Measurements from ENCODE around the gene PAFAH1B1.

The PAFAH1B1 gene

DNA sequence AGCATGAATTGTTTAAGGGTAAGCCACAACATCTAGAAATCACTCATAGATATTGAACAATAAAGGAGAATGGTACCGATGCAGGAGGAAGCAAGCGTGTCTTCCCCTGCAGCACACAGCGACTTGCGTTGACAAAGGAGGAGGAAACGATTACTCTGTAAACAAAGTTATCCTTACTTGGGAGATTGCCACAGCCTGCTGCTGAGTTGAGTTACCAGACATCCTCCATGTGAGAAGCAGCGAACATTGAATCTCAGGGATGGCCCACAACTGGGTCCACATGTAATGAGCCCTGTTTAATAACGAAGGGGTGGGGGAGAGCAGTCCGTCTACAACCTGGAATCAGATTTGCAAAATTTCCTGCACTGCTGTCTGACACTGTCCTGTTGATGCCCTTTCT lies 90.5 kb downstream of the PAFAH1B1 start:
- no peaks in the 10 kb centered on the region for H3K27me3 ChIP-seq (ENCODE audit: insufficient read depth, poor library complexity, severe bottlenecking)
- H3K27ac ChIP-seq (ENCODE audit: poor library complexity, severe bottlenecking), result no peak overlapping the region
- TF ChIP-seq, protein P1, sequence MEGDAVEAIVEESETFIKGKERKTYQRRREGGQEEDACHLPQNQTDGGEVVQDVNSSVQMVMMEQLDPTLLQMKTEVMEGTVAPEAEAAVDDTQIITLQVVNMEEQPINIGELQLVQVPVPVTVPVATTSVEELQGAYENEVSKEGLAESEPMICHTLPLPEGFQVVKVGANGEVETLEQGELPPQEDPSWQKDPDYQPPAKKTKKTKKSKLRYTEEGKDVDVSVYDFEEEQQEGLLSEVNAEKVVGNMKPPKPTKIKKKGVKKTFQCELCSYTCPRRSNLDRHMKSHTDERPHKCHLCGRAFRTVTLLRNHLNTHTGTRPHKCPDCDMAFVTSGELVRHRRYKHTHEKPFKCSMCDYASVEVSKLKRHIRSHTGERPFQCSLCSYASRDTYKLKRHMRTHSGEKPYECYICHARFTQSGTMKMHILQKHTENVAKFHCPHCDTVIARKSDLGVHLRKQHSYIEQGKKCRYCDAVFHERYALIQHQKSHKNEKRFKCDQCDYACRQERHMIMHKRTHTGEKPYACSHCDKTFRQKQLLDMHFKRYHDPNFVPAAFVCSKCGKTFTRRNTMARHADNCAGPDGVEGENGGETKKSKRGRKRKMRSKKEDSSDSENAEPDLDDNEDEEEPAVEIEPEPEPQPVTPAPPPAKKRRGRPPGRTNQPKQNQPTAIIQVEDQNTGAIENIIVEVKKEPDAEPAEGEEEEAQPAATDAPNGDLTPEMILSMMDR (IDR thresholded peaks at IDR 0.05; ENCODE audit: poor library complexity, severe bottlenecking), result no peak
- ATAC-seq (ENCODE audit: low read depth), result no peak
- peaks cover 52% of the 10 kb centered on the region for H3K36me3 ChIP-seq (ENCODE audit: low read depth)
- H3K4me3 ChIP-seq (ENCODE audit: severe bottlenecking), result no peak overlapping the region
- DNase-seq (ENCODE audit: low spot score), result no peak
- no peaks in the 10 kb centered on the region for H3K9me3 ChIP-seq (ENCODE audit: severe bottlenecking)
- no peaks in the 10 kb centered on the region for H3K4me1 ChIP-seq (ENCODE audit: insufficient read depth, poor library complexity, severe bottlenecking)

DNA sequence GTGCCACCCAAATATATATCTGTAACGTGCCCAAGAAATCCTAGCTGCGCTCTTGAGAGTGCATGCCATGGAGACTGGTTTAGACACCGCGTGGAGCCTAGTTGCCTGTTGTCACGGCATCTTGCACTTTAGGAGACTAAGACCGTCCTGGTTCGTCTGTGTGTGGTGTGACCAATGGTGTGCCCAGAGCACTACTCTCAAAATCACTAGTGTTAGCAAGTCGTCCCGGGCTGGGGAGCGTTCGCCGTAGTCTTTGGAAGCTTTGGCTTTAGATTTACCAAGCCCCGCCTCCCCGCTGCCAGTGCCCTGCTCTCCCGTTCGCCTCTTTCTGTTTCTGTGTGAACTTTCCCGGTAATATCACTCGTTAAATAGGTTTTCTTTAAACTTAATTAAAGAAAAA lies 91.1 kb downstream of the PAFAH1B1 start:
- peaks cover 55% of the 10 kb centered on the region for H3K36me3 ChIP-seq (ENCODE audit: low read depth)
- no peaks in the 10 kb centered on the region for H3K27me3 ChIP-seq (ENCODE audit: insufficient read depth, poor library complexity, severe bottlenecking)
- H3K27ac ChIP-seq (ENCODE audit: poor library complexity, severe bottlenecking), result no peak overlapping the region
- DNase-seq (ENCODE audit: low spot score) (no peak), ATAC-seq (ENCODE audit: low read depth) (no peak)
- H3K4me3 ChIP-seq (ENCODE audit: severe bottlenecking), result no peak overlapping the region
- H3K9me3 ChIP-seq (ENCODE audit: severe bottlenecking), result no peaks in the 10 kb centered on the region
- TF ChIP-seq, protein P1 (IDR thresholded peaks at IDR 0.05; ENCODE audit: poor library complexity, severe bottlenecking), result no peak
- H3K4me1 ChIP-seq (ENCODE audit: insufficient read depth, poor library complexity, severe bottlenecking), result no peaks in the 10 kb centered on the region

- Histone ChIP-seq H3K4me3 (ENCODE audit: severe bottlenecking) (no peak overlapping the region), H3K27ac (ENCODE audit: poor library complexity, severe bottlenecking) (no peak overlapping the region), H3K4me1 (ENCODE audit: insufficient read depth, poor library complexity, severe bottlenecking) (no peaks in the 10 kb centered on the region), H3K9me3 (ENCODE audit: severe bottlenecking) (no peaks in the 10 kb centered on the region), H3K27me3 (ENCODE audit: insufficient read depth, poor library complexity, severe bottlenecking) (no peaks in the 10 kb centered on the region), H3K36me3 (ENCODE audit: low read depth) (peaks cover 51% of the 10 kb centered on the region)
- TF ChIP-seq, protein P1 (IDR thresholded peaks at IDR 0.05; ENCODE audit: poor library complexity, severe bottlenecking), result no peak
- ATAC-seq (ENCODE audit: low read depth) (no peak), DNase-seq (ENCODE audit: low spot score) (no peak)
Observed at GRCh38 chr17:2685696-2686095, 92.2 kb downstream of the PAFAH1B1 start.

GRCh38 chr17:2687074-2687418 lies 93.6 kb downstream of the PAFAH1B1 start:
- no peak for DNase-seq (ENCODE audit: low spot score)
- TF ChIP-seq, protein P1 (IDR thresholded peaks at IDR 0.05; ENCODE audit: poor library complexity, severe bottlenecking), result no peak
- no peak overlapping the region for H3K27ac ChIP-seq (ENCODE audit: poor library complexity, severe bottlenecking)
- H3K9me3 ChIP-seq (ENCODE audit: severe bottlenecking), result no peaks in the 10 kb centered on the region
- H3K4me3 ChIP-seq (ENCODE audit: severe bottlenecking), result no peak overlapping the region
- H3K4me1 ChIP-seq (ENCODE audit: insufficient read depth, poor library complexity, severe bottlenecking), result no peaks in the 10 kb centered on the region
- H3K27me3 ChIP-seq (ENCODE audit: insufficient read depth, poor library complexity, severe bottlenecking), result no peaks in the 10 kb centered on the region
- H3K36me3 ChIP-seq (ENCODE audit: low read depth), result peaks cover 42% of the 10 kb centered on the region
- no peak for ATAC-seq (ENCODE audit: low read depth)

- ATAC-seq (ENCODE audit: low read depth) (no peak), DNase-seq (ENCODE audit: low spot score) (no peak)
- H3K27me3 ChIP-seq (ENCODE audit: insufficient read depth, poor library complexity, severe bottlenecking), result no peaks in the 10 kb centered on the region
- H3K36me3 ChIP-seq (ENCODE audit: low read depth), result peaks cover 38% of the 10 kb centered on the region
- TF ChIP-seq, protein P1 (IDR thresholded peaks at IDR 0.05; ENCODE audit: poor library complexity, severe bottlenecking), result no peak
- H3K4me1 ChIP-seq (ENCODE audit: insufficient read depth, poor library complexity, severe bottlenecking), result no peaks in the 10 kb centered on the region
- H3K27ac ChIP-seq (ENCODE audit: poor library complexity, severe bottlenecking), result no peak overlapping the region
- no peak overlapping the region for H3K4me3 ChIP-seq (ENCODE audit: severe bottlenecking)
- H3K9me3 ChIP-seq (ENCODE audit: severe bottlenecking), result no peaks in the 10 kb centered on the region
Observed at GRCh38 chr17:2688351-2689342, 95.2 kb downstream of the PAFAH1B1 start.

Data from RWPE2 (cell line).